Right lobe of liver (tissue), 4 donors: ENCODE measurements around the gene METTL2B.

Experiments
- CTCF ChIP-seq, 4 donors: fragments of 200-600 bp in 3 of 4; fragments of 450-650 bp in 1 of 4; IDR thresholded peaks; one replicate each; pipeline versions ENCODE4 v1.5.1 to v1.8.0; 2016 to 2022; ENCODE audit warnings: antibody characterized with exemption in 4 of 4, mild to moderate bottlenecking in 2 of 4
- POLR2A ChIP-seq: fragments of 450-650 bp; IDR thresholded peaks from one replicate; pipeline ENCODE4 v1.6.1; 2017; ENCODE audit warnings: antibody characterized with exemption, mild to moderate bottlenecking
- donor health status: DM: no; HTN: no; CAD: no.
- donor health status: DM: no; HTN: no; CAD: no.
- donor health status: DM: no; HTN: yes; CAD: no.

GRCh38 chr7:128448751-128449302, 27.7 kb upstream of the METTL2B start:
- TF ChIP-seq CTCF (IDR thresholded peaks at IDR 0.05) (no peak), POLR2A (no peak)
